ENCODE results near the gene WASL.

GRCh38 chr7:123673137-123673732 lies 75.6 kb downstream of the WASL start:
- no peak for TF ChIP-seq CTCF (IDR thresholded peaks at IDR 0.05)
- no peak for TF ChIP-seq POLR2A (IDR thresholded peaks at IDR 0.05)

Measured in testis (tissue), 2 donors.